Progenitor cell of endocrine pancreas (in vitro differentiated cells): Measurements from ENCODE around the gene ZNF649. TPM values are rescaled to one million over a fixed set of nuclear protein-coding genes. Genes with fewer than 3 reads are reported as not detected.

Source experiments
- DNase-seq: peaks from one replicate; pipeline ENCODE4 v3.0.0; 2021; ENCODE audit warnings: low spot score; ENCODE audit not compliant: unreplicated experiment
- H3K27ac Mint-ChIP-seq: 2 replicates; pipeline ENCODE4 v1.8.0; 2021; ENCODE audit warnings: mild to moderate bottlenecking, moderate library complexity, mixed read lengths
- H3K27me3 Mint-ChIP-seq: 2 replicates; pipeline ENCODE4 v1.8.0; 2021; ENCODE audit warnings: mixed read lengths
- H3K36me3 Mint-ChIP-seq: 2 replicates; pipeline ENCODE4 v1.8.0; 2022; ENCODE audit warnings: mixed read lengths; ENCODE audit not compliant: insufficient read depth
- H3K4me1 Mint-ChIP-seq: 2 replicates; pipeline ENCODE4 v1.8.0; 2021; ENCODE audit warnings: low read depth, mixed read lengths
- H3K4me3 Mint-ChIP-seq: 2 replicates; pipeline ENCODE4 v1.8.0; 2021; ENCODE audit warnings: low read depth, mild to moderate bottlenecking, moderate library complexity, mixed read lengths
- H3K9me3 Mint-ChIP-seq: 2 replicates; pipeline ENCODE4 v1.8.0; 2021; ENCODE audit warnings: low read depth, mixed read lengths
- CTCF ChIP-seq: fragments of 200-600 bp; sonication (generic); IDR thresholded peaks from one replicate; pipeline ENCODE4 v1.5.0; 2021; ENCODE audit warnings: antibody characterized with exemption, mild to moderate bottlenecking; ENCODE audit not compliant: unreplicated experiment
- long read RNA-seq: library from polyadenylated mRNA; unstranded; transcript quantifications from one replicate; pipeline ENCODE4 v2.0.0, GENCODE V29; 2020
- total RNA-seq: library from RNA; stranded (reverse); gene quantifications from 2 replicates; pipeline ENCODE4 v1.2.1, GENCODE V29; 2021

The ZNF649 gene
- total RNA-seq: 41.4 and 42.4 TPM in 2 replicates
- long read RNA-seq, transcript ZNF649-201 (5 exons, 3,197 nt): major isoform, 144 of 152 reads
- long read RNA-seq, partial matches to known transcripts: 8 of 152 reads
- long read RNA-seq, other reads (novel, unspliced or antisense): 0 of 152 reads

DNA sequence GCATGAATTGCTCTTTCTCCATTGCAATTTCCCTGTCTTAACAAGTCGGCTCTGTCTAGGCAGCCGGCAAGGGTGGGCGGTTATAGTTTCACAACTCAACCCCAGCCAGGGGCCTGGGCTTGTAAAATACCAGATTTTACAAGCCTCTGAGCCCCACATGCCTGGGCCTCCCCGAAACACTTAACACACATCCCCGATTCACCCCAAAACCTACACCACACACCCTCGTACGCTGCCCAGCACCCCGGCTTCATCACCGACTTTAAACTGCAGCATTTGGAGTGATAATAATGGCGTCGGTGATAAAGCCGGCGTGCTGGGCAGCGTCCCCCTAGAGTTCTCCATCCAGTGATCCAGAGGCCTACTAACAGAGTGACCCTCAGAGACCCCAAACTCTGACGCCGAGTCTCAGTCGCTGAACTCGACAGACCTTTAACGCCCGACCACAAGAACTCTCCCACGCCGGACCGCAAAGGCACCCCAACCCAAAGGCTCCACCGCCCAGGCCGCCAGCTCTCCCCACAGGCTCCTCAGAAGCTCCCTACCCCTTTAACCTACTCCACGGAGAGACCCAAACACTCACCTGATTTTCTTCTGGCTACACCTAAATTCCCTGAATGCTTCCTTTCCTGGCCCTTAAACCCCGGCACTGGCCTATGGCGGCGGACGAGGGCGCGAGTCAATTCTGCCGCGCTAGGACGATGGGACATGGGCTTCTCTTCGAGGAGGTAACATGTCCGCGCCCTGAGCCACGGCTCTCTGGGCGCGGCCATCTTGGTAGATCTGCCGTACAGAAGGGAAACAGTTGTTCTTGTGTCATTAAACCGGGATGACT lies at the start of gene ZNF649:
Gene ZNF649 (minus strand): TSS at position 687 of the 835 bp plus-strand sequence. CDS start 4,910 bp downstream, outside the sequence.
- no peak for TF ChIP-seq CTCF
- Mint-ChIP-seq H3K4me1 (peaks cover 11% of the 10 kb centered on the region), H3K27me3 (no peaks in the 10 kb centered on the region)

DNA sequence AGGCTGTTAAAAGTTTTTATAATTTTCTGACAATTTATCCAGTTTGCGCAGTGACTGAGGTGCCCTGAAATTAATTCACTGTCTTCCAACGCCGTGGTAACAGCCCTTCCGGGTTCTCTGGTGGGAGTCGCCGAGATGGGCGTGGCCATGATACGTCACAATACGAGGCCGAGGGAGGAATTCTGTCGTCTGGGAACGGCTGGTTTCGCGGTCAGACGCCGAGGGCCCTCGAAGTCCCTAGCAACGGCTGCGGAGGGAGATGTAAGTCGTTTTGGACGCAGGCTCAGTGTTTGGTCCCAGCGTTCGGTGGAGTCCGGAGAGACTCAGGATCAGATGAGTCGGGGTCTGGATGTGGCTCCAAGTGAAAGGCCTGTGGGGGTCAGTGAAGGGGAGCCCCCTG lies 44.2 kb upstream of the ZNF649 start:
- Mint-ChIP-seq H3K4me1 (no peaks in the 10 kb centered on the region), H3K27me3 (no peaks in the 10 kb centered on the region), H3K4me3 (no peak overlapping the region), H3K27ac (no peak overlapping the region), H3K36me3 (peaks cover 74% of the 10 kb centered on the region), H3K9me3 (peaks cover 69% of the 10 kb centered on the region)
- DNase-seq: no peak
- no peak for TF ChIP-seq CTCF

More for the DNA sequence above, at the start of gene ZNF649:
- peaks cover 52% of the 10 kb centered on the region for H3K36me3 Mint-ChIP-seq
- H3K9me3 Mint-ChIP-seq: peaks cover 52% of the 10 kb centered on the region
- H3K4me3 Mint-ChIP-seq: peak within 1 kb of the TSS; percentile 96
- peak within 1 kb of the TSS; percentile 97 for H3K27ac Mint-ChIP-seq
- peak; percentile 74 for DNase-seq

- Mint-ChIP-seq H3K27me3 (no peaks in the 10 kb centered on the region), H3K36me3 (peaks cover 86% of the 10 kb centered on the region), H3K9me3 (peaks cover 82% of the 10 kb centered on the region), H3K4me1 (no peaks in the 10 kb centered on the region), H3K27ac (no peak overlapping the region), H3K4me3 (no peak overlapping the region)
- no peak for TF ChIP-seq CTCF
- DNase-seq: no peak
Measured at GRCh38 chr19:51946602-51947001, 41.8 kb upstream of the ZNF649 start.

- Mint-ChIP-seq H3K4me1 (no peaks in the 10 kb centered on the region), H3K27ac (peak overlapping the region; percentile 81)
- no peak for TF ChIP-seq CTCF
Measured at GRCh38 chr19:51944798-51945552, 40.2 kb upstream of the ZNF649 start.

DNA sequence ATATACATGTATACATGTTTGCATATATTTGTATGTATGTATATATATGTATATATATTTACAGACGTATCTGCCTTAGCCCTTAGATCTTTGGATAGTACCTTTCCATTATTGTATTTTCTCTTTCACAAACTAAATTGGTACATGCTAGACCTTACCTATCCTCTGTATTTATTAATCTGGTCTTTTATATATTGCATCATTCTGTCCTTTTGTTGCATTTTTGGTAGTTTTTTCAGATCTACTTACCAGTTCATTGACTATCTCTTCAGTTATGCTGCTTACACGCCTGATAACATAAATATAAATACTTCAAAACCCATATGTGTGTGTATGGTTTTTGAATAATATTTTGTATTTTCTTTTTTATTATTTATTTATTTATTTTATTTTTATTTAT lies 34.1 kb upstream of the ZNF649 start:
- Mint-ChIP-seq H3K27ac (no peak overlapping the region), H3K36me3 (peaks cover 94% of the 10 kb centered on the region), H3K27me3 (no peaks in the 10 kb centered on the region), H3K9me3 (peaks cover 68% of the 10 kb centered on the region), H3K4me1 (no peaks in the 10 kb centered on the region), H3K4me3 (no peak overlapping the region)
- no peak for DNase-seq
- TF ChIP-seq CTCF: no peak

More at GRCh38 chr19:51944798-51945552, 40.2 kb upstream of the ZNF649 start:
- Mint-ChIP-seq H3K36me3 (peaks cover 89% of the 10 kb centered on the region), H3K27me3 (no peaks in the 10 kb centered on the region), H3K4me3 (no peak overlapping the region), H3K9me3 (peaks cover 80% of the 10 kb centered on the region)
- no peak for DNase-seq
